ENCODE data around the gene COMP. TPM values are rescaled to one million over a fixed set of nuclear protein-coding genes. Genes with fewer than 3 reads are reported as not detected.

The COMP gene
- polyA plus RNA-seq, 1 experiment: 9.2 TPM

- no peaks in the 10 kb centered on the region for H3K36me3 ChIP-seq (ENCODE audit: control insufficient read depth, insufficient read depth, low read length)
- ChIA-PET CTCF (interaction anchor here (1.6 kb wide), 1 partner anchor 45 kb away, joined by 4 read pairs; no protein-coding TSS in a partner anchor), POLR2A (no interaction called here)
- no peak for TF ChIP-seq CTCF (IDR thresholded peaks at IDR 0.05; ENCODE audit: insufficient read depth, low read depth, low read length)
- H3K4me3 ChIP-seq (ENCODE audit: low read depth, low read length): no peak overlapping the region
- H3K27me3 ChIP-seq (ENCODE audit: control insufficient read depth, insufficient read depth, low read length): peaks cover 5% of the 10 kb centered on the region; the same call in 1 of the 2 replicates
- no peak for DNase-seq (ENCODE audit: low read depth)
Observed at GRCh38 chr19:18802354-18802753, 11.2 kb upstream of the COMP start.

- no peak for DNase-seq (ENCODE audit: low read depth)
- Histone ChIP-seq H3K27me3 (ENCODE audit: control insufficient read depth, insufficient read depth, low read length) (peaks cover 8% of the 10 kb centered on the region; the same call in 1 of the 2 replicates), H3K4me3 (ENCODE audit: low read depth, low read length) (no peak overlapping the region), H3K36me3 (ENCODE audit: control insufficient read depth, insufficient read depth, low read length) (no peaks in the 10 kb centered on the region)
- TF ChIP-seq CTCF (IDR thresholded peaks at IDR 0.05; ENCODE audit: insufficient read depth, low read depth, low read length): no peak
- POLR2A ChIA-PET: no interaction called here
- CTCF ChIA-PET: interaction anchor here (1.1 kb wide), 1 partner anchor 46 kb away, joined by 3 read pairs; no protein-coding TSS in a partner anchor
Observed at GRCh38 chr19:18800636-18801035, 9.5 kb upstream of the COMP start.

- no peak overlapping the region for H3K4me3 ChIP-seq (ENCODE audit: low read depth, low read length)
- no peaks in the 10 kb centered on the region for H3K36me3 ChIP-seq (ENCODE audit: control insufficient read depth, insufficient read depth, low read length)
- DNase-seq (ENCODE audit: low read depth): no peak
- ChIA-PET POLR2A (no interaction called here), CTCF (interaction anchor here (1.1 kb wide), 1 partner anchor 47 kb away, joined by 3 read pairs; no protein-coding TSS in a partner anchor)
- no peak for TF ChIP-seq CTCF (IDR thresholded peaks at IDR 0.05; ENCODE audit: insufficient read depth, low read depth, low read length)
- peaks cover 8% of the 10 kb centered on the region; the same call in 1 of the 2 replicates for H3K27me3 ChIP-seq (ENCODE audit: control insufficient read depth, insufficient read depth, low read length)
Observed at GRCh38 chr19:18800079-18800478, 9.0 kb upstream of the COMP start.

GRCh38 chr19:18799389-18799970, 8.4 kb upstream of the COMP start:
- no peak for DNase-seq (ENCODE audit: low read depth)
- ChIA-PET POLR2A (no interaction called here), CTCF (no interaction called here)
- no peaks in the 10 kb centered on the region for H3K36me3 ChIP-seq (ENCODE audit: control insufficient read depth, insufficient read depth, low read length)
- H3K27me3 ChIP-seq (ENCODE audit: control insufficient read depth, insufficient read depth, low read length): peaks cover 8% of the 10 kb centered on the region; the same call in 1 of the 2 replicates
- no peak overlapping the region for H3K4me3 ChIP-seq (ENCODE audit: low read depth, low read length)
- TF ChIP-seq CTCF (IDR thresholded peaks at IDR 0.05; ENCODE audit: insufficient read depth, low read depth, low read length): no peak

GRCh38 chr19:18798384-18799352, 7.6 kb upstream of the COMP start:
- Histone ChIP-seq H3K4me3 (ENCODE audit: low read depth, low read length) (no peak overlapping the region), H3K27me3 (ENCODE audit: control insufficient read depth, insufficient read depth, low read length) (0 out of 2 replicates have a peak, but pooled peaks cover 8% of the 10 kb centered on the region), H3K36me3 (ENCODE audit: control insufficient read depth, insufficient read depth, low read length) (no peaks in the 10 kb centered on the region)
- TF ChIP-seq CTCF (IDR thresholded peaks at IDR 0.05; ENCODE audit: insufficient read depth, low read depth, low read length): no peak
- CTCF ChIA-PET: interaction anchor here (0.6 kb wide), 1 partner anchor 120 kb away, joined by 3 read pairs; no protein-coding TSS in a partner anchor
- POLR2A ChIA-PET: no interaction called here
- no peak for DNase-seq (ENCODE audit: low read depth)
